GM23338 (cell line): Measurements from ENCODE around the gene CCDC106. TPM values are rescaled to one million over a fixed set of nuclear protein-coding genes. Genes with fewer than 3 reads are reported as not detected.

Experiments used
- ATAC-seq: fragments of 200-7000 bp; cut with Tn5 transposase; 3 replicates; pipeline ENCODE4 v1.9.1; 2020
- DNase-seq: peaks from one replicate; pipeline ENCODE4 v3.0.0-alpha.2; 2015; ENCODE audit warnings: low spot score
- H2AFZ ChIP-seq: fragments of 200-600 bp; sonication (generic); 2 replicates; pipeline ENCODE4 v1.8.0; 2016; ENCODE audit warnings: antibody characterized with exemption, mild to moderate bottlenecking, moderate library complexity
- H3F3A ChIP-seq: fragments of 200-600 bp; sonication (generic); replicated peaks from 2 replicates; pipeline ENCODE4 v1.8.0; 2017; ENCODE audit warnings: antibody characterized with exemption, mixed run types, low read depth
- H3K27ac ChIP-seq: fragments of 200-600 bp; sonication (generic); 2 replicates; pipeline ENCODE4 v1.6.1; 2016; ENCODE audit warnings: low read depth
- H3K27me3 ChIP-seq: fragments of 200-600 bp; sonication (generic); 2 replicates; pipeline ENCODE4 v1.8.0; 2016; ENCODE audit warnings: mild to moderate bottlenecking, mixed run types, moderate library complexity; ENCODE audit not compliant: insufficient read depth
- H3K36me3 ChIP-seq: fragments of 200-600 bp; sonication (generic); 2 replicates; pipeline ENCODE4 v1.8.0; 2016; ENCODE audit warnings: mild to moderate bottlenecking; ENCODE audit not compliant: insufficient read depth
- H3K4me1 ChIP-seq: fragments of 200-600 bp; sonication (generic); 2 replicates; pipeline ENCODE4 v1.8.0; 2016; ENCODE audit warnings: mild to moderate bottlenecking, moderate library complexity; ENCODE audit not compliant: insufficient read depth
- H3K4me2 ChIP-seq: fragments of 200-600 bp; sonication (generic); 2 replicates; pipeline ENCODE4 v1.7.1; 2017; ENCODE audit warnings: mixed run types
- H3K4me3 ChIP-seq: fragments of 200-600 bp; sonication (generic); 2 replicates; pipeline ENCODE4 v1.6.1; 2016; ENCODE audit warnings: mixed run types
- H3K79me2 ChIP-seq: fragments of 200-600 bp; sonication (generic); replicated peaks from 2 replicates; pipeline ENCODE4 v1.8.0; 2017; ENCODE audit warnings: mild to moderate bottlenecking; ENCODE audit not compliant: insufficient read depth
- H3K9me2 ChIP-seq: fragments of 200-600 bp; sonication (generic); 2 replicates; pipeline ENCODE4 v1.8.0; 2017; ENCODE audit not compliant: insufficient read depth
- H4K20me1 ChIP-seq: fragments of 200-600 bp; sonication (generic); replicated peaks from 2 replicates; pipeline ENCODE4 v1.8.0; 2017; ENCODE audit warnings: mild to moderate bottlenecking; ENCODE audit not compliant: insufficient read depth
- H3K27ac Mint-ChIP-seq: 2 replicates; pipeline ENCODE4 v1.8.0; 2020; ENCODE audit warnings: inconsistent platforms, mild to moderate bottlenecking, moderate library complexity, mixed read lengths
- H3K27me3 Mint-ChIP-seq: 3 replicates; pipeline ENCODE4 v1.8.0; 2022; ENCODE audit warnings: low read depth, mild to moderate bottlenecking, moderate library complexity, mixed read lengths, inconsistent platforms; ENCODE audit not compliant: insufficient read depth, poor library complexity
- H3K36me3 Mint-ChIP-seq: 3 replicates; pipeline ENCODE4 v1.8.0; 2021; ENCODE audit warnings: low read depth, mild to moderate bottlenecking, inconsistent platforms, moderate library complexity, mixed read lengths
- H3K4me1 Mint-ChIP-seq: 3 replicates; pipeline ENCODE4 v1.8.0; 2020; ENCODE audit warnings: mild to moderate bottlenecking, inconsistent platforms, mixed read lengths
- H3K4me3 Mint-ChIP-seq: 3 replicates; pipeline ENCODE4 v1.8.0; 2021; ENCODE audit warnings: moderate library complexity, mild to moderate bottlenecking, inconsistent platforms, mixed read lengths
- H3K9me3 Mint-ChIP-seq: 3 replicates; pipeline ENCODE4 v1.8.0; 2020; ENCODE audit warnings: moderate library complexity, mild to moderate bottlenecking, inconsistent platforms, mixed read lengths
- JUNB ChIP-seq: IDR thresholded peaks from one replicate; pipeline ENCODE4 v1.6.1; 2016; ENCODE audit warnings: antibody characterized with exemption; ENCODE audit not compliant: unreplicated experiment
- NANOG ChIP-seq: IDR thresholded peaks from 2 replicates; pipeline ENCODE4 v1.6.1; 2016; ENCODE audit warnings: antibody characterized with exemption, borderline replicate concordance
- STAT1 ChIP-seq: IDR thresholded peaks from one replicate; pipeline ENCODE4 v1.6.1; 2016; ENCODE audit warnings: antibody characterized with exemption; ENCODE audit not compliant: unreplicated experiment
- ZNF114 ChIP-seq: fragments of 250-450 bp; sonication (Bioruptor Pico); IDR thresholded peaks from 2 replicates; pipeline ENCODE4 v1.5.0; 2020; ENCODE audit warnings: mild to moderate bottlenecking, moderate library complexity
- ZNF462 ChIP-seq: fragments of 250-450 bp; sonication (Bioruptor Pico); IDR thresholded peaks from 2 replicates; pipeline ENCODE4 v1.5.0; 2020; ENCODE audit warnings: mild to moderate bottlenecking, moderate library complexity
- polyA plus RNA-seq: library from polyadenylated mRNA; unstranded; fragments of >200 nt; fragmentation: Nextera tagmentation; extraction: Ambion mirVana; gene quantifications from 2 replicates; pipeline ENCODE4 v1.2.1, GENCODE V29; 2016
- total RNA-seq: library from RNA; depleted of rRNA; stranded (reverse); fragments of >200 nt; shearing (Covaris generic); gene quantifications from 2 replicates; pipeline ENCODE4 v1.2.3, GENCODE V29; 2014
- TF ChIP-seq, protein P1 (sequence below): IDR thresholded peaks from 2 replicates; pipeline ENCODE4 v1.6.1; 2016; ENCODE audit warnings: antibody characterized with exemption

CCDC106 gene
- total and polyA plus RNA-seq, 2 experiments from 2014 or later = 12.0 to 17.6 TPM

GRCh38 chr19:55660404-55660803 lies 12.4 kb downstream of the CCDC106 start:
- Histone ChIP-seq H3K4me3 (no peak overlapping the region), H3F3A (peaks cover 18% of the 10 kb centered on the region), H3K4me2 (no peak overlapping the region), H4K20me1 (peaks cover 62% of the 10 kb centered on the region), H3K9me2 (no peaks in the 10 kb centered on the region), H2AFZ (no peak overlapping the region), H3K36me3 (peaks cover 29% of the 10 kb centered on the region), H3K4me1 (peaks cover 27% of the 10 kb centered on the region), H3K27ac (no peak overlapping the region), H3K79me2 (peaks cover 94% of the 10 kb centered on the region), H3K27me3 (no peaks in the 10 kb centered on the region)
- Mint-ChIP-seq H3K4me3 (no peak overlapping the region), H3K27ac (no peak overlapping the region), H3K27me3 (peaks cover 15% of the 10 kb centered on the region), H3K4me1 (peaks cover 36% of the 10 kb centered on the region), H3K9me3 (no peaks in the 10 kb centered on the region; the same call in 1 of the 3 replicates), H3K36me3 (peaks cover 81% of the 10 kb centered on the region)
- DNase-seq (no peak), ATAC-seq (no peak)
- TF ChIP-seq, protein P1, sequence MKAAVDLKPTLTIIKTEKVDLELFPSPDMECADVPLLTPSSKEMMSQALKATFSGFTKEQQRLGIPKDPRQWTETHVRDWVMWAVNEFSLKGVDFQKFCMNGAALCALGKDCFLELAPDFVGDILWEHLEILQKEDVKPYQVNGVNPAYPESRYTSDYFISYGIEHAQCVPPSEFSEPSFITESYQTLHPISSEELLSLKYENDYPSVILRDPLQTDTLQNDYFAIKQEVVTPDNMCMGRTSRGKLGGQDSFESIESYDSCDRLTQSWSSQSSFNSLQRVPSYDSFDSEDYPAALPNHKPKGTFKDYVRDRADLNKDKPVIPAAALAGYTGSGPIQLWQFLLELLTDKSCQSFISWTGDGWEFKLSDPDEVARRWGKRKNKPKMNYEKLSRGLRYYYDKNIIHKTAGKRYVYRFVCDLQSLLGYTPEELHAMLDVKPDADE = no peak
- TF ChIP-seq JUNB (no peak), NANOG (no peak), ZNF114 (CRISPR knock-in tag) (no peak), ZNF462 (CRISPR knock-in tag) (no peak)

- no peaks in the 10 kb centered on the region for H3K9me2 ChIP-seq
- ATAC-seq (no peak), DNase-seq (no peak)
- H3K4me3 ChIP-seq = no peak overlapping the region
- peaks cover 94% of the 10 kb centered on the region for H3K79me2 ChIP-seq
- Mint-ChIP-seq H3K9me3 (no peaks in the 10 kb centered on the region; the same call in 1 of the 3 replicates), H3K4me3 (no peak overlapping the region), H3K4me1 (peaks cover 33% of the 10 kb centered on the region), H3K27ac (no peak overlapping the region), H3K27me3 (peaks cover 17% of the 10 kb centered on the region), H3K36me3 (peaks cover 81% of the 10 kb centered on the region)
- peaks cover 60% of the 10 kb centered on the region for H4K20me1 ChIP-seq
- H3K27me3 ChIP-seq = no peaks in the 10 kb centered on the region
- peaks cover 26% of the 10 kb centered on the region for H3K4me1 ChIP-seq
- no peak overlapping the region for H2AFZ ChIP-seq
- H3K4me2 ChIP-seq = no peak overlapping the region
- peaks cover 14% of the 10 kb centered on the region for H3F3A ChIP-seq
- no peak overlapping the region for H3K27ac ChIP-seq
- peaks cover 29% of the 10 kb centered on the region for H3K36me3 ChIP-seq
- TF ChIP-seq STAT1 = no peak
- no peak for TF ChIP-seq ZNF462 (CRISPR knock-in tag)
Observed at GRCh38 chr19:55660991-55661390, 13.0 kb downstream of the CCDC106 start.
